ENCODE data around the gene PGM5. TPM values are rescaled to one million over a fixed set of nuclear protein-coding genes. Genes with fewer than 3 reads are reported as not detected.

Gene PGM5
- total RNA-seq, 1 experiment from 2014 or later, result 0.15 TPM

DNA sequence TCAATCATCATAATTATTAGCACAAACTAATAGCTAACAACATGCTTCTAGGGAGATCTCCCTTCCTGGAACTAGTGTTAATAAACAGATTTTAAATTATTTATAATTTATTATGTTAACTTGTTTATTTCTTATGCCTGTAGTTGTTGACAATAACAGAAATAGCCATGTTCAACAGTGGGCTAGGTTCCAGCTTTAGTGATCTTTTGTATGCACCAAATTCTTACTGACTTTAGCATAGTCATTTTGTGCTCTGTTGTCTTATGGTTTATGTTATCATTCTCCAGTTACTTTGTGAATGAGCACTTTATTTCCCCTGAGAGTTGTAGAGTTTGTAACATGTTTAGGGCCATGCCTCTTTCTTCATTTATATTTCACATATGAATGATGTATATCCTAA is 113.7 kb downstream of the PGM5 start:
- ChIA-PET RAD21 (ENCODE audit: low non-redundant PET in 1 of 2, low total read pairs in 2 of 2, uncharacterized antibody in 2 of 2, unreplicated experiment in 2 of 2) (no interaction called here), POLR2A (no interaction called here), CTCF (no interaction called here)
- no peak overlapping the region for H2AFZ ChIP-seq (ENCODE audit: low read depth, low read length, poor library complexity, severe bottlenecking)
- H3K9me3 ChIP-seq (ENCODE audit: control insufficient read depth in 1 of 2, insufficient read depth in 1 of 2, low read depth in 1 of 2, low read length in 2 of 2), result no peaks in the 10 kb centered on the region
- H3K79me2 ChIP-seq (ENCODE audit: insufficient read depth, low read length), result no peaks in the 10 kb centered on the region
- H3K9me2 ChIP-seq (ENCODE audit: insufficient read depth), result no peaks in the 10 kb centered on the region
- no peak overlapping the region for H3K9ac ChIP-seq (ENCODE audit: low read length)
- H3K4me2 ChIP-seq (ENCODE audit: low read length), result no peak overlapping the region
- BruUV-seq (replicated peaks), result no TSS peak
- intact Hi-C loops (cut with micrococcal nuclease), result no loop called here
- no peak for ATAC-seq
- H3K27me3 ChIP-seq (ENCODE audit: insufficient read depth, low read length), result peaks cover 26% of the 10 kb centered on the region
- no peak overlapping the region for H3K27ac ChIP-seq (ENCODE audit: low read depth, low read length)
- no peaks in the 10 kb centered on the region for H3K36me3 ChIP-seq (ENCODE audit: control insufficient read depth in 1 of 2, insufficient read depth in 2 of 2, low read length in 2 of 2)
- H3K4me1 ChIP-seq (ENCODE audit: control insufficient read depth in 1 of 2, insufficient read depth in 2 of 2, low read length in 2 of 2), result no peaks in the 10 kb centered on the region
- H3K4me3 ChIP-seq (replicated peaks in 1 of 2; ENCODE audit: low read depth in 1 of 2, low read length in 2 of 2), result no peak overlapping the region
- H4K20me1 ChIP-seq (ENCODE audit: insufficient read depth), result no peaks in the 10 kb centered on the region
- TF ChIP-seq SRF (IDR thresholded peaks at IDR 0.05; ENCODE audit: low read depth) (no peak), SP1 (IDR thresholded peaks at IDR 0.05; ENCODE audit: low read depth) (no peak), ELF1 (IDR thresholded peaks at IDR 0.05; ENCODE audit: borderline replicate concordance, low read depth) (no peak), TCF7L2 (IDR thresholded peaks at IDR 0.05; ENCODE audit: borderline replicate concordance, extremely low read depth, insufficient read depth, insufficient read length) (no peak), POLR2A (IDR thresholded peaks at IDR 0.05; ENCODE audit: borderline replicate concordance, extremely low read depth, insufficient read depth, insufficient read length) (no peak), CEBPB (IDR thresholded peaks at IDR 0.05; ENCODE audit: low read depth) (no peak), EZH2 (IDR thresholded peaks at IDR 0.05) (no peak), CTCF (IDR thresholded peaks at IDR 0.05 in 2 of 3, conservative IDR thresholded peaks at IDR 0.05 in 1 of 3; ENCODE audit: borderline replicate concordance in 1 of 3, insufficient read depth in 1 of 3, low read depth in 2 of 3, low read length in 2 of 3) (no peak), MAX (IDR thresholded peaks at IDR 0.05) (no peak), ZNF274 (IDR thresholded peaks at IDR 0.05; ENCODE audit: low read depth, low read length) (no peak), FOSL1 (IDR thresholded peaks at IDR 0.05; ENCODE audit: low read depth) (no peak), EGR1 (IDR thresholded peaks at IDR 0.05; ENCODE audit: low read depth) (no peak), SIN3A (IDR thresholded peaks at IDR 0.05; ENCODE audit: low read depth) (no peak), RAD21 (IDR thresholded peaks at IDR 0.05; ENCODE audit: low read depth) (no peak)
- no peak for DNase-seq (ENCODE audit: low read depth, low spot score)
